ENCODE data around the gene VPREB3. TPM values are rescaled to one million over a fixed set of nuclear protein-coding genes. Genes with fewer than 3 reads are reported as not detected.

VPREB3 gene
- total RNA-seq, 2 donors from 2014 or later: not detected

DNA sequence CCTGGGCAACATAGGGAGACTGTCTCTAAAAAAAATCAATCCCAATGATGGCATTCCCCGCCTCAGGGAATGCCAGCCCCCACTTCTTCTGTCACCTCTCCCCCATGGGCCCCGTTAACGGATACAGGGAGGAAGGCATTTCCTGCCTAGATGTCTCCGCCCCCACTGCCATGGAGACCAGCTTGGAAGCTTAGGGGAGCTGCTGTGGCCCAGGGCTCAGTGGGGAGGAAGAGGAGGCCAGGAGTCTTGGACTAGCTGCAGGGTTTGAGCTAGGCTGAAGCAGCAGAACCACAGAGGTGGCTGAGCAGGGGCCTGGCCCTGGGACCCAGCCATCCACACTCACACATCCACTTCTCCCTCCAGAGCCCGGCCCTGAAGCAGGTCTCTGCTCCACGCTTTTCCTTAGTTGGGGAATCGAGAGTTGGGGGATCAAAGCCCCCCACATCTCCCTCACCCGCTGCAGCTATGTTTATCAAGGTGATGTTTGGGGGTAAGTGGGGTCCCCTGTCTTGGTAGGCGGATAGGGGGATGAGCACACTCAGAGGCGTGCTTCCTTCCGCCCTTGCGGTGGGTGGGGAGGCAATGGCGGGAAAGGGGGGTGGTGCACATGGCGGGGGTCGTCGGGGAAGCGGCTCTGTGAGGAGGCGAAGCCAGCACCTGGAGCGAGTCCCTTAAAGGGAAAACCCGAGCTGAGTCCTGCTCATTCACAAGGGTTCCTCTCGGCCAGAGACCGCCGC is 8.8 kb upstream of the VPREB3 start, which contains the start of gene C22orf15:
Gene C22orf15, plus strand, starts transcription at position 149 of the 737 bp plus-strand sequence. Its CDS starts 317 bp downstream, at position 466.
- intact Hi-C loops (cut with DNase I): no loop called here
- no peak for DNase-seq (ENCODE audit: low spot score)
- WGBS: 38% methylated on average over 23 of the region's 23 CpGs

DNA sequence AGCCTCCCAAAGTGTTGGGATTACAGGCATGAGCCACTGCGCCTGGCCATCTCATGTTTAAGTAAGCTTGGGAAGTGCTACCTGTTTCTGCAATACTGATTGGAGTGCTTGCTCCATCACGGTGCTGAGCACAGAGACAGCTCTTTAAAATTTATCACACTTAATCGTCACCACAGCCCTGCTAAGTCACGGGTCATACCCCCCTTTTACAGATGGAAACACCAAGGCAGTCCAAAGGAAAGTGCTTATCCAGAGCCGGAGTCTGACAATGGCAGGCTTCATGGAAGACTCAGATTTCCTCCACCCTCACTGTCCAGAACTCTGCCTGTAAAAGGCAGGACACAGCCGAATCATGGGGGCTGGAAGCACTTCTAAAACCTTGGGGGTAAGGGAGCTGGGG is 5.8 kb upstream of the VPREB3 start:
- 78% methylated on average over 6 of the region's 6 CpGs for WGBS
- H3K36me3 ChIP-seq: no peaks in the 10 kb centered on the region
- H3K27ac ChIP-seq: no peak overlapping the region
- H3K4me3 ChIP-seq: no peak overlapping the region
- DNase-seq (ENCODE audit: low spot score): no peak
- no peaks in the 10 kb centered on the region for H3K27me3 ChIP-seq (replicated peaks; ENCODE audit: insufficient read depth)
- no peaks in the 10 kb centered on the region for H3K4me1 ChIP-seq (replicated peaks)
- intact Hi-C loops (cut with DNase I): no loop called here
- TF ChIP-seq POLR2AphosphoS5 (IDR thresholded peaks at IDR 0.05) (no peak), POLR2A (IDR thresholded peaks at IDR 0.05) (no peak)
- TF ChIP-seq, protein P1, sequence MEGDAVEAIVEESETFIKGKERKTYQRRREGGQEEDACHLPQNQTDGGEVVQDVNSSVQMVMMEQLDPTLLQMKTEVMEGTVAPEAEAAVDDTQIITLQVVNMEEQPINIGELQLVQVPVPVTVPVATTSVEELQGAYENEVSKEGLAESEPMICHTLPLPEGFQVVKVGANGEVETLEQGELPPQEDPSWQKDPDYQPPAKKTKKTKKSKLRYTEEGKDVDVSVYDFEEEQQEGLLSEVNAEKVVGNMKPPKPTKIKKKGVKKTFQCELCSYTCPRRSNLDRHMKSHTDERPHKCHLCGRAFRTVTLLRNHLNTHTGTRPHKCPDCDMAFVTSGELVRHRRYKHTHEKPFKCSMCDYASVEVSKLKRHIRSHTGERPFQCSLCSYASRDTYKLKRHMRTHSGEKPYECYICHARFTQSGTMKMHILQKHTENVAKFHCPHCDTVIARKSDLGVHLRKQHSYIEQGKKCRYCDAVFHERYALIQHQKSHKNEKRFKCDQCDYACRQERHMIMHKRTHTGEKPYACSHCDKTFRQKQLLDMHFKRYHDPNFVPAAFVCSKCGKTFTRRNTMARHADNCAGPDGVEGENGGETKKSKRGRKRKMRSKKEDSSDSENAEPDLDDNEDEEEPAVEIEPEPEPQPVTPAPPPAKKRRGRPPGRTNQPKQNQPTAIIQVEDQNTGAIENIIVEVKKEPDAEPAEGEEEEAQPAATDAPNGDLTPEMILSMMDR (IDR thresholded peaks at IDR 0.05): no peak
- no peaks in the 10 kb centered on the region for H3K9me3 ChIP-seq

More for the DNA sequence above, 8.8 kb upstream of the VPREB3 start, which contains the start of gene C22orf15:
- Histone ChIP-seq H3K4me3 (no peak within 1 kb of the TSS), H3K4me1 (replicated peaks) (peaks cover 3% of the 10 kb centered on the region), H3K27ac (no peak within 1 kb of the TSS), H3K36me3 (no peaks in the 10 kb centered on the region), H3K9me3 (no peaks in the 10 kb centered on the region), H3K27me3 (replicated peaks; ENCODE audit: insufficient read depth) (no peaks in the 10 kb centered on the region)
- TF ChIP-seq, protein P1 (IDR thresholded peaks at IDR 0.05): no peak
- TF ChIP-seq POLR2A (IDR thresholded peaks at IDR 0.05) (no peak), POLR2AphosphoS5 (IDR thresholded peaks at IDR 0.05) (no peak)

DNA sequence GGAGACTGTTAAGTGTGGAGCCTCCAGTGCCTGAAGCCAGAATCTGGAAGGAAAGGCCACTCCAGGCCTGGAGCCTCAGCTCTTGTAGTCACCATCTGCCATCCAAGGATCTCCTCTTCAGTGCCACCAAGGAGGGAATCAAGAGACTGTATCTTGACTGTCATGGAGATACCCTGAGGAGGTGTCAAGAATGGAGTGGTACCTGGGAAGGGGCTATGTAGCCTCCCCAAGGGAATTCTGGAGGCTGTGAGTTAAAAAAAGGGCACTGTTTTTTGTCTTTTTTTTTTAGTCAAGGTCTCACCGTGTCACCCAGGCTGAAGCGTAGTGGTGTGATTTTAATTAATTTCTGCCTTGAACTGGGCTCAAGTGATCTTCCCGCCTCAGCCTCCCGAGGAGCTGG is 5.3 kb upstream of the VPREB3 start:
- Histone ChIP-seq H3K4me1 (replicated peaks) (no peaks in the 10 kb centered on the region), H3K27ac (no peak overlapping the region), H3K27me3 (replicated peaks; ENCODE audit: insufficient read depth) (no peaks in the 10 kb centered on the region), H3K4me3 (no peak overlapping the region), H3K9me3 (no peaks in the 10 kb centered on the region), H3K36me3 (no peaks in the 10 kb centered on the region)
- no peak for TF ChIP-seq POLR2A (IDR thresholded peaks at IDR 0.05)
- no peak for TF ChIP-seq POLR2AphosphoS5 (IDR thresholded peaks at IDR 0.05)
- TF ChIP-seq, protein P1 (IDR thresholded peaks at IDR 0.05): no peak
- DNase-seq (ENCODE audit: low spot score): no peak
- 90% methylated on average over 4 of the region's 4 CpGs for whole genome bisulfite sequencing
- intact Hi-C loops (cut with DNase I): no loop called here

DNA sequence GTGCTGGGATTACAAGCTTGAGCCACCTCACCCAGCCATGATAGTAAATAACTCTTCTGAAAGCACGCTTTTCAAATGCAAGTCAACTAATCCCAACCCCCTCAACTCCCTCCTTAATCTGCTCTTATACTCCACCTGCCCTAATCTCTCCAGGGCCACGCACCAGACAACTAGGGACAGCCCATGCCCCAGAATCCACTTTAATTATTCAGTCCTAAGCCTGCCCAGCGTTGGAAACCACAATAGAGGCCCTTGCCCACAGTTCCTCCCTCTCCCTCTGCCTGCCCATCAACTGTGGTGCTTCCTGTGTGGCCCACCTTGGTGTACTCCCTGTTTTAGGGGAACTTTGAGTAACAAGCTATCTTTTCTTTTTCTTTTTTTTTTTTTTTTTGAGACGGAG is 2.7 kb upstream of the VPREB3 start:
- 61% methylated on average over 4 of the region's 4 CpGs for WGBS
- intact Hi-C loops (cut with DNase I): no loop called here
- H3K4me1 ChIP-seq (replicated peaks): no peaks in the 10 kb centered on the region
- H3K27ac ChIP-seq: no peak overlapping the region
- H3K4me3 ChIP-seq: no peak overlapping the region
- no peak for TF ChIP-seq POLR2A (IDR thresholded peaks at IDR 0.05)
- TF ChIP-seq, protein P1 (IDR thresholded peaks at IDR 0.05): no peak
- TF ChIP-seq POLR2AphosphoS5 (IDR thresholded peaks at IDR 0.05): no peak
- no peaks in the 10 kb centered on the region for H3K9me3 ChIP-seq
- no peak for DNase-seq (ENCODE audit: low spot score)
- H3K36me3 ChIP-seq: no peaks in the 10 kb centered on the region
- no peaks in the 10 kb centered on the region for H3K27me3 ChIP-seq (replicated peaks; ENCODE audit: insufficient read depth)

DNA sequence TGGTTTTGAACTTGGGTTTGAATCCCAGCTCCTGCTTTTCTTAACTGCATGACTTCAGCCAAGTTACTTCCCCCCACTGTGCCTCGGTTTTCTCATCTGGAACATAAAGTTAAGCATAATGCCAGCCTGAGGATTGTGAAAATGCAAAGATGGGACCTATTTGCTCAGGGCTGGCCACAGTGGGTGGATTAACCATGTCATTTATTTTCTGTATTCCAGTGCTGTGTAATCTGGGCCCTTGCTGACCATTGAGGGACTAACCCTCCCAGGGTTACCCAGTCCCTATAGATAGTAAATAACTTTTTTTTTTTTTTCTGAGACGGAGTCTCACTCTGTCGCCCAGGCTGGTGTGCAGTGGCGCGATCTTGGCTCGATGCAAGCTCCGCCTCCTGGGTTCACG is 1.5 kb upstream of the VPREB3 start:
- intact Hi-C loops (cut with DNase I): no loop called here
- 73% methylated on average over 8 of the region's 8 CpGs for WGBS
- TF ChIP-seq POLR2A (IDR thresholded peaks at IDR 0.05) (no peak), POLR2AphosphoS5 (IDR thresholded peaks at IDR 0.05) (no peak)
- TF ChIP-seq, protein P1 (IDR thresholded peaks at IDR 0.05): no peak
- Histone ChIP-seq H3K9me3 (no peaks in the 10 kb centered on the region), H3K4me1 (replicated peaks) (peaks cover 2% of the 10 kb centered on the region), H3K36me3 (no peaks in the 10 kb centered on the region), H3K27ac (no peak overlapping the region), H3K4me3 (no peak overlapping the region), H3K27me3 (replicated peaks; ENCODE audit: insufficient read depth) (no peaks in the 10 kb centered on the region)
- no peak for DNase-seq (ENCODE audit: low spot score)
